Stimulated activated CD4-positive, alpha-beta T cell treated with anti-CD3 and anti-CD28 coated beads, Interleukin-15, amount 100 ng/mL, for 24 hours (primary cell): ENCODE results near the gene KLHL41.

ENCODE experiments used
- DNase-seq: peaks from one replicate; pipeline ENCODE4 v3.0.0-alpha.2; 2020

Gene KLHL41

DNA sequence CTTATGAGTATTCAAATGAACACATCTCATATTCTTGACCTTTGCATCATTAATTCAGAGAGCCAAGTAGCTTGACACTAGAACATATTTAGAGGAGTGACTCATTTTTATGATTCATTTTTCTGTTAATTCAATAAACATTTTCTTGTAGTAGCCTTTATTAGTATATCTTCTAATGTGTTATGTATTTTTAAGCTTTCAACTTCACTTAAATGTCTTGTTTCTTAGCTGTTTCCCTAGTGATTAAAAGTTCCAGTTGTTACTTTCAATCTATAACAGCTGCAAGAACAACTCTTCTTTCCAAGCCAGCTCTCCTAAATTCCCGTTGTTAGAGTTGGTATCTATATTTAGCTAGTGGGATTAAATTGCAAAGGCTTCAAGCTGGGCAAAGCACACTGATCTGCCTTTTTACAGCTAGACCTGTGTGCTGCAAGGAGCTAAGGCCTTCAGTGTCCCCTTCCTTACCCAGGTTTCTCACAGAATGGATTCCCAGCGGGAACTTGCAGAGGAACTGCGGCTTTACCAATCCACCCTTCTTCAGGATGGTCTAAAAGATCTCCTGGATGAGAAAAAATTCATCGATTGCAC, at the start of gene KLHL41:
Gene KLHL41, plus strand, starts transcription at position 405 of the 588 bp plus-strand sequence. Its CDS starts 77 bp downstream, at position 482.
- no peak for DNase-seq

GRCh38 chr2:169461143-169461542, 48.4 kb upstream of the KLHL41 start:
- no peak for DNase-seq

- DNase-seq = no peak
These were observed 46.4 kb upstream of the KLHL41 start for GRCh38 chr2:169462896-169463695.

DNA sequence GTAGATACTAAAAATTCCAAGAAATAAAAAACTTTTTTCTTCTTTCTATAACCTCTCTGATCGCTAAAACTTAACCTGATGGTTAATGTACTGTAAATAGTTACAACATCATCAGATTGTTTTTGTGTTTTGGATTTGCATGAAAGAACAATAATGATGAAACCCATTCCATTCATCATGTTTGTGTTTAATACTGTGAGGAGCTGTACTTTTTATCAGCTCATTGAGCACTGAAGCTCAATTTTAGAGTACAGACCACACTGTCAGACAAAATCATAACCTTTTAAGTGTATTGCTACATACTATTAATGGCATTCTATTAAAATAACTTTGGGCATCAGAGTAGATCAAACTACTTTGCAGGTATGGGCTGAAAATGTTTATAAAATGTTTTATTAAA, 45.0 kb upstream of the KLHL41 start:
- DNase-seq = no peak

- no peak for DNase-seq
These were observed 44.6 kb upstream of the KLHL41 start for GRCh38 chr2:169464882-169465281.

GRCh38 chr2:169468841-169469240, 40.7 kb upstream of the KLHL41 start:
- DNase-seq = no peak

GRCh38 chr2:169469952-169470572, 39.4 kb upstream of the KLHL41 start:
- DNase-seq = no peak

DNA sequence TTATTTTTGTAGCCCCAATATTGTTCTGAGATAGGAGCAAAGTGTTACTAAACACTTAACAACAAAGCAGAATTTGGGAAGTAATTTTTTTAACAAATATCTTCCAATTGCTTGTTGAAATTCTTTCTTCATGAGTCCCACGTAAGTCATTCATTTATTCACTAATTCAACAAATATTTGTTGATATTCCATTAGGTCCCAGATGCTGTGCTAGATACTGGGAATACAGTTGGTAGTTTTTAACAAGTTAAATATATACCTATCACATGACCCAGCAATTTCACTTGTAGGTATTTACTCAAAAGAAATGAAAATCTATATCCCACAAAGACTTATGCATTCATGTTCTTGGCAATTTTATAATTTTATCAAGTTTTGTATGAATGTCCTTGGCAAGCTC, 37.3 kb upstream of the KLHL41 start:
- DNase-seq = no peak

- DNase-seq = no peak
These were observed 33.0 kb upstream of the KLHL41 start for GRCh38 chr2:169476459-169476858.

DNA sequence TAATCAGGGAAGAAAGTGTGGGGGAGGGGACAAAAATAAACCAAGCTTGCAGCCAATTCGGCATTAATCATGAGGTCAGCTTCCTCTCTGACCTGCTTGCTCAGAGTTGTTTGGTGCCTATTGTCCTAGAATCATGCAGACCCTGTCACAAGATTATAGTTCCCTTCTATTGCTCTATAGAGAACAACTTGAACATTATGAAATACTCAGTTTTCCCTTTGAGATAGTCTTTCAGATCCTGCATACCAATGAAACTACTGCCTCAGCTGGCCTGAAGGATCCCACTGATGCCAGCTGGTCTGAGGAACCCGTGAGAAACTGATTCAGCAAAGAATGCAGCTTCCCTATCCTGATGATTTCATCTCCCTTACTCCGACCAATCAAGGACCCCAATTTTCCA, 31.2 kb upstream of the KLHL41 start:
- DNase-seq = no peak

- DNase-seq = no peak
These were observed 30.7 kb upstream of the KLHL41 start for GRCh38 chr2:169478745-169479256.

GRCh38 chr2:169479257-169480078, 30.0 kb upstream of the KLHL41 start, which contains the start of gene BBS5:
TSS of gene BBS5 (plus strand) at chr2:169479494. CDS start at chr2:169479554, 60 bp downstream.
- peak; percentile 87 for DNase-seq

DNA sequence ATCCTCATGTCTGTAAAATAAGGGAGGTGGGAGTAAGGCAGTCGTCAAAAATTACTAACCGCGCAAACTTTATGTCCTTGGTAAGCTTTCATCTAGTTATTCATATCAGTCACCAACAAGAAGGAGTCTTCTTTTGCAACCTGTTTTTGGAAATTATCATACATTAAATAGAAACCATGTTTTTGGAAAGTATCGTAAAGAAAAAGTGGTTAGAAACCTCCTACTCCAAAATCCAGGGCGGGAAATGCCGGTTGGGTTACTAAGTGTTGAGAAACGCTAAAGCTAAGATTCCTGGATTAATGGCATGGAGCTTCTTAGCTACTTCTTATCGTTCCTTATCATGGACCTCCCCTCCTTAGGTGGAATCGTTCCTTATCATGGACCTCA, 29.4 kb upstream of the KLHL41 start:
- DNase-seq = no peak

DNA sequence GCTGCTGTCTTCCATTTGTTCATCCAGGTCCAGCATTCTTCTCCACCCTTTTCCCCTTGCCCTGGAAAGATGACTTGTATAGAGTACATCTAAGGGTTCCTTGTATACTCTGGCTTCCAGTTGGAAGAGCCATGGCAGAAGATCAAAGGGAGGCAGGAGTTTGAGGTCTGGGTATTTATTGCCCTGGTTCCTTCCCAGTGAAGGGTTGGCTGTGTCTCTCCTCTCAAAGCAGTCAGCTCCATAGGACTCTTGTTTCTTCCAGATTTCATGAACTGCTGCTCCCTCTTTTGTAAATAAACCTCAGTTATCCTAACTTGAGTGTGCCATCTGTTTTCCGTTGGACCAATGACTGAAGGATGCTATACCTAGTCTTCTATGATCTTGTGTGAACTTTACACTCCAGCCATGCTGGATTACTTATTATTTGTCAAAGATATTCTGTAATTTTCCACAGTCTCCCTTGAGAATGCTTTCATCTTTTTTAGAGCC, 23.8 kb upstream of the KLHL41 start:
- DNase-seq = no peak

DNA sequence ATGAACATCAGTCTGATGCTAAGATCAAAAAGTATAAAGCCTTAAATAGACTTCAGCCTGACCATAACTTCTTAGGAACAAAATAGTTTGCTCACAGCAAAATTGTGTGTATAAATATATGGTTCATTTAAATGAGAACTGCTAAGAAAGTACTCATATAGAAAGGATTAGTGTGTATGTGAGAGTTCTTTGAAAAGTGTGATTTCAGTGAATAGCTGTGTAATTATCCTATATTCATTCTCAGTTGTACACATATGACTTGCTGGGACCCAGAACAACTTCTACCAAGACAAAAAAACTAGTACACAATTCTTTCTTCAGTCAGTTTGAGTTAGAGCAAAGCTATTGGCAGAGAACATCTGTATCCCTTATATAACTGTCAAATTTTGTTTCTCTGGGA, 23.0 kb upstream of the KLHL41 start:
- no peak for DNase-seq

GRCh38 chr2:169490834-169491233, 18.7 kb upstream of the KLHL41 start:
- no peak for DNase-seq

- no peak for DNase-seq
These were observed 18.1 kb upstream of the KLHL41 start for GRCh38 chr2:169491378-169491777.

- no peak for DNase-seq
These were observed 16.1 kb upstream of the KLHL41 start for GRCh38 chr2:169493360-169493759.

DNA sequence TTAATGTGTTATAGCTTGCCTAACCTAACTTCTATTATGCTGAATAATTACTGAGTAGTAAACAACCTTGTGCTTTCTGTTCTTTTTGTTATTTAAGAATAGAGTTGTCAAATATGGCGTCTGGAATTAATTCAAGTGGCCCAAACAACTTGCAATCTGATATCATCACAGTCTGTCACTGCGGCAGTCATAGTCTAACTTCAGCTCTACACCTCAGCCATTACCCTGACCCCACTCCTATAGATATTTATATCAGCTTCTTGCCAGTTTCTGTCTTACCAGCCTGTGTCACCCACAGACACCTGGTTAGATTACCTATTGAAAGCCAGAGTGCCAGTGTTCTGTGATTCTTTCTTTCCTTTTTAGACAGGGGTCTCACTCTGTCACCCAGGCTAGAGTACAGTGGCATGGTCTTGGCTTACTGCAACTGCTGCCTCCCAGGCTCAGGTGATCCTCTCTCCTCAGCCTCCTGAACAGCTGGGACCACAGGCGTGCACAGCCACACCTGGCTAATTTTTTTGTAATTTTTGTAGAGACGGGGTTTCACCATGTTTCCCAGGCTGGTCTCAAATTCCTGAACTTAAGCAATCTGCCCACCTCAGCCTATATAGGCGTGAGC, 14.1 kb upstream of the KLHL41 start:
- DNase-seq = no peak

- no peak for DNase-seq
These were observed 4.9 kb upstream of the KLHL41 start for GRCh38 chr2:169504651-169505050.

DNA sequence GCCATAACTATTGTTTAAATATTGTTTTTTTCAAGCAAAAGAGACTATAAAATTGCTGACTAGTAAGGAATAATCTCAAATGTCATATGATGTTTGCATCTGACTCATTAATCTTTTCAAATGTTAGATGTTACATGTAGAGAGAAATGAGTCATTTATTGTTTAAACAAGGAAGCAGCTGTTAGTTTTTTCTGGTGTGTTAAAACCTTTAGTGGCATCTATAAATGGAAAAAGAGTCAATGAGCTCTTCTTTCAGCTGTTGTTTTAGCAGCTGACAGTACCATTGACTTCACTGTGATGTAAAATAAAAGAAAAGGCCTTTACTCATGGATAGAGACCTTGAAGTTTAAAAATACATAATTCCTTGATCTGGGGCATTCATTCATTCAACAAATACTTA, 1.8 kb upstream of the KLHL41 start:
- no peak for DNase-seq

- DNase-seq = no peak
These were observed 453 bp downstream of the KLHL41 start for GRCh38 chr2:169509955-169510354.
